Stimulated activated naive B cell treated with anti-CD40 and anti-IgM and Interleukin-4, amounts not matched to agents 10 μg/mL and 1 μg/mL and 100 μg/mL, for 72 hours (primary cell): Measurements from ENCODE around the gene PDIA5.

Source experiments
- ATAC-seq, 2 donors: fragments of 150-1000 bp; cut with Tn5 transposase; replicated peaks; 2 replicates each; pipeline ENCODE4 v1.10.0; 2021; ENCODE audit warnings: moderate library complexity in 1 of 2
- DNase-seq: peaks from one replicate; pipeline ENCODE4 v3.0.0; 2021
- H3K27ac Mint-ChIP-seq: one replicate; pipeline ENCODE4 v1.8.0; 2022; ENCODE audit warnings: mild to moderate bottlenecking, mixed read lengths
- H3K27me3 Mint-ChIP-seq, 2 donors: one replicate each; pipeline ENCODE4 v1.8.0; 2022; ENCODE audit warnings: mixed read lengths in 2 of 2
- H3K36me3 Mint-ChIP-seq, 2 donors: one replicate each; pipeline ENCODE4 v1.8.0; 2022; ENCODE audit warnings: mixed read lengths in 2 of 2, mild to moderate bottlenecking in 1 of 2
- H3K4me1 Mint-ChIP-seq, 2 donors: one replicate each; pipeline ENCODE4 v1.8.0; 2022; ENCODE audit warnings: mixed read lengths in 2 of 2, mild to moderate bottlenecking in 1 of 2
- H3K4me3 Mint-ChIP-seq, 2 donors: one replicate each; pipeline ENCODE4 v1.8.0; 2022; ENCODE audit warnings: mild to moderate bottlenecking in 2 of 2, mixed read lengths in 2 of 2, moderate library complexity in 1 of 2
- H3K9me3 Mint-ChIP-seq, 2 donors: one replicate each; pipeline ENCODE4 v1.8.0; 2022; ENCODE audit warnings: mixed read lengths in 2 of 2, mild to moderate bottlenecking in 1 of 2

PDIA5 gene

DNA sequence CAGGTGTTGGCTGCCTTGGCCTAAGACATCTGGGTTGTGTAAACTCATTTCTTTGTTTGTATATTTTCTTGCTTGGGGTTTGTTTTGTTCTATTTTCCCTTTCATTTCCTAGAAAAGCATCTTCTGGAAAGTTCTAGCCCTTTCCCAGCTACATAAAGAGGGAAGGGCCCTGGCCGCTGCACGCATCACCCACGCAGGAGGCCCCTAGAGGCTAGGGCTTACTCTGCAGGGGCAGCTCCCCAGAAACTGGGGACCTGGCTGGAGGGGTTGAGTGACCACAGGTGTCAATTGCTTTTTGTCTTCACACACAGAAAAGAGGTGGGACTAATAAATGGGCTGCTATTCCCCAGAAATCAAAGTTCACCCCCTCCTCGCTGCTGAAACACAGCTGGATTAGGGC lies 52.6 kb downstream of the PDIA5 start:
- DNase-seq (no peak), ATAC-seq (no peak)
- H3K4me3 Mint-ChIP-seq: no peak overlapping the region
- H3K9me3 Mint-ChIP-seq: no peaks in the 10 kb centered on the region
- H3K4me1 Mint-ChIP-seq: peaks cover 0 to 2% of the 10 kb centered on the region in 2 donors
- H3K27me3 Mint-ChIP-seq: no peaks in the 10 kb centered on the region
- H3K27ac Mint-ChIP-seq: no peak overlapping the region
- peaks cover 65 to 87% of the 10 kb centered on the region in 2 donors for H3K36me3 Mint-ChIP-seq

DNA sequence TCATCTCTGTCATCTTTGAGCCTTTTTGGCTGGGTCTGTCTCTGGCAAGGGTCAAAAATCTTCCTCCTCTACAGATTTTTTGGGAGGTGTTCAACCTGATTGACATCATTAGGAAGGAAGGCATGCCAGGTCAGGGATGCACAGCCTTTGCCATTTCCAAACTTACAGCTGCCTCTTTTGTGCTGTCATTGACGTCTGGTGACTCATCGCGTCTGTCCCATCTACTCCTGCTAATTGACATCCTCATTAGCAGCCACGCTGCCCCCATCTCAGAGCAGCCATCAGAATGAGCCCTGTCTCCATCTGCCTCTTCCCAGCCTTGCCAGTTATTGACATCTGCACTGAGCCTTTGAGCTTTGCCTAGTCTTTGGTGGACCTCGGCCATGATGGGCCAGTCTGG lies 53.0 kb downstream of the PDIA5 start:
- no peak overlapping the region for H3K27ac Mint-ChIP-seq
- no peaks in the 10 kb centered on the region for H3K4me1 Mint-ChIP-seq
- ATAC-seq (no peak), DNase-seq (no peak)
- H3K9me3 Mint-ChIP-seq: no peaks in the 10 kb centered on the region
- H3K4me3 Mint-ChIP-seq: no peak overlapping the region
- H3K36me3 Mint-ChIP-seq: peaks cover 67 to 84% of the 10 kb centered on the region in 2 donors
- H3K27me3 Mint-ChIP-seq: no peaks in the 10 kb centered on the region

DNA sequence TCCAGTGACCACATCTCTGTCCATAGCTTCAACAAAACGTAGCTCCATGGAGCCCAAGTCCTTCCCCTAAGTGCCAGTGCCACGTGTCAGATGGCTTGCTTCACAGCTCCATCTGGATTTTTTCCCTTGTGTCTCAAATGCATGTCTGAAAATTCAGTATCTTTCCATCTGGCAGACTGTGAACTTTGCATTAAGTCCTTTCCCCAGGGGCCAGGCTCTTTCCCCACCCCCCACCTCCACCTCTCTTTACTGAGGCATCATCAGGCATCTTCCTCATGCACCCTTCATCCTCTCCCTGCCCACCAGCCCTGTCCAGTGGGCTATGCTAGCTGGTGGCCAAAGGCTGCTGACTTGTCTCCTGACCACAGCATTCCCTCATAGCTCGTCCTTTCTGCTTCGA lies 53.7 kb downstream of the PDIA5 start:
- H3K27ac Mint-ChIP-seq: no peak overlapping the region
- DNase-seq (no peak), ATAC-seq (no peak)
- no peaks in the 10 kb centered on the region for H3K4me1 Mint-ChIP-seq
- no peaks in the 10 kb centered on the region for H3K9me3 Mint-ChIP-seq
- H3K27me3 Mint-ChIP-seq: no peaks in the 10 kb centered on the region
- peaks cover 72 to 84% of the 10 kb centered on the region in 2 donors for H3K36me3 Mint-ChIP-seq
- no peak overlapping the region for H3K4me3 Mint-ChIP-seq

DNA sequence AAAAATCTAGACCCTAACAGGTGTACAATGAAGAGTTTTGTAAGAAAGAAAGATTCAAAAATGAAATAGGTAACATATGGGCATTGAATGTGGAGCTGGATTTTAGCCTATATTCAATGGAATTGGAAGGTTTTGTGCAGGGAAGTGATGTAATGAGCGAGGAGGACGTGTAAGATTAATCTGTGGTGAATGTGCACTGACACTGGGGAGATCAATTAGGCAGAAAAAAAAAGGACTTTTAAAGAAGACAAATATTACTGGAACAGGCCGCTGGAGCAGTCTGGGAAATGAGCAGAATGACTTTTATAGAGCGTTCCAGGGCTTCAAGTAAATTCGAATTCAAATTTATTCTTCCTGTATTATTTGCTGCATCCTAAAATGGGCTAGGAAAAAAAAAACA lies 55.2 kb downstream of the PDIA5 start:
- Mint-ChIP-seq H3K9me3 (no peaks in the 10 kb centered on the region), H3K4me1 (no peaks in the 10 kb centered on the region), H3K27ac (no peak overlapping the region), H3K27me3 (no peaks in the 10 kb centered on the region), H3K4me3 (no peak overlapping the region), H3K36me3 (peaks cover 65 to 83% of the 10 kb centered on the region in 2 donors)
- ATAC-seq (no peak), DNase-seq (no peak)

DNA sequence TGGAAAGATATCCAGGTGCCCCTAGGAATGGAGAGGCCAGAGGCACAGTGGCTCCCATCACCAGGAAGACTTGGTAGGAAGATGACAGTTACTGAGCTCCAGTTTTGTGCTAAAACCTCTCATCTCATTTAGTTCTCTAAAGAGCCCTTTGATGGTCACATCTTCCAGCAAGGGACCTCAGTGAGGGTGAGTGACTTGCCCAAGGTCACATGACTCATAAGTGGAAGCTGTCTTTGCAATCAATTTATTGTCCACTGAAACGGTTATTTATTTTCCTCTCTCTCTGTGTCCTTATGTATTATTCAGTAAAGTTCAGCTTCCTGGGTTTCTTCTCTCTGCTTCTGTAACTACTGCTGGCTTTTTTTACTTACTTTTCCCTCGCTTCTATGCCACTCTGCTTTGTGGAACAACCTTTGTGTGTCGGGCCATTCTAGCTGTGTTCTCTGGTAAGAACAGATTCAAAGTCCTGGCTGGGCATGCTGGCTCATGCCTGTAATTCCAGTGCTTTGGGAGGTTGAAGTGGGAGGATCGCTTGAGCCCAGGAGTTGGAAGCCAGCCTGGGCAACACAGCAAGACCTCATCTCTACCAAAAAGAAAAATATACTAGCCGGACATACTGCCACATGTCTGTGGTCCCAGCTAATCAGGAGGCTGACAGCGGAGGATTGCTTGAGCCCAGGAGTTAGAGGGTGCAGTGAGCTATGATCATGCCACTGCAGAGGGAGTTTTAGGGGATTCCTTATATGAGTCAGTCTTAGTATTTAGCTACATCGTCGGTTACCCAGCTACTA lies 55.9 kb downstream of the PDIA5 start:
- no peak for ATAC-seq

DNA sequence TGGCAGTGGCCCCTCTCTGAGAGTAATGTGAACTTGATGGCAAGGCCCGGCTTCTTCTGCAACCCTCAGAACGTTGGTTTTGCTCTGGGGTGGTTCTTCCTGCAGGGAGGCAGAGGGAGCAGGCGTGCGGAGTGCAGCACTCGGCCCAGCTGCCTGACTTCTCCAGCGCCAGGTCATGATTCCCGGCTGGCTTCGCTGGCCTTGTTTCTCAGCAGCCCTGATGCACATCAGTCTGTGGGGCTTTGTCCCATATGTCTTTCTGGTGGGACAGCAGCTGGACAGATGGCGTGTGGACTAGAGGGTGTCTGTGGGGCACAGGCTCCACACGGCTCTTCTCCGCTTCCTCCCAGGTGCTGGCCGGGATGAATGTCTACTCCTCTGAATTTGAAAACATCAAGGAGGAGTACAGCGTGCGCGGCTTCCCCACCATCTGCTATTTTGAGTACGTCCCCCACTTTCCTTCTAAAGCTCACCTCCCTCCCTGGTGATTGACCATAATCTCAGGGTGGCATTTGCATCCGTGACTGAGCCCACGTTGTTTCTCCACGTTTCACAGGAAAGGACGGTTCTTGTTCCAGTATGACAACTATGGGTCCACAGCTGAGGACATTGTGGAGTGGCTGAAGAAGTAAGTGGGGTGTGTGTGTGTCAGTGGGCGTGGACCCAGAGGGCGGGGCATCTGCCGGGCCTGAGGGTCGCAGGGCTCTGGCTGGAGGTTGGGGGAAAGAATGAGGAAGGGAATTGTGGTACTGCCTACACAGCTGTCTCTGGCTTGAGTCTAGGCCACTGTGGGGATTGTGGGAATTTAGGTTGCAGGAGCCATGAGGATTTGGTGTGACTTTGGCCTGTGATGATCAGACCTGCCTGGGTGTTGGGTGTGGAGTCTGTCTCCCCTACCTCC lies 57.1 kb downstream of the PDIA5 start:
- Mint-ChIP-seq H3K27ac (no peak overlapping the region), H3K4me1 (peaks cover 0 to 1% of the 10 kb centered on the region in 2 donors), H3K27me3 (no peaks in the 10 kb centered on the region), H3K9me3 (no peaks in the 10 kb centered on the region), H3K4me3 (no peak overlapping the region), H3K36me3 (peaks cover 63 to 79% of the 10 kb centered on the region in 2 donors)
- DNase-seq: no peak
- ATAC-seq: no peak

More for the DNA sequence above, 55.9 kb downstream of the PDIA5 start:
- Mint-ChIP-seq H3K4me1 (no peaks in the 10 kb centered on the region), H3K27ac (no peak overlapping the region), H3K4me3 (no peak overlapping the region), H3K27me3 (no peaks in the 10 kb centered on the region), H3K9me3 (no peaks in the 10 kb centered on the region), H3K36me3 (peaks cover 61 to 82% of the 10 kb centered on the region in 2 donors)
- DNase-seq: no peak

DNA sequence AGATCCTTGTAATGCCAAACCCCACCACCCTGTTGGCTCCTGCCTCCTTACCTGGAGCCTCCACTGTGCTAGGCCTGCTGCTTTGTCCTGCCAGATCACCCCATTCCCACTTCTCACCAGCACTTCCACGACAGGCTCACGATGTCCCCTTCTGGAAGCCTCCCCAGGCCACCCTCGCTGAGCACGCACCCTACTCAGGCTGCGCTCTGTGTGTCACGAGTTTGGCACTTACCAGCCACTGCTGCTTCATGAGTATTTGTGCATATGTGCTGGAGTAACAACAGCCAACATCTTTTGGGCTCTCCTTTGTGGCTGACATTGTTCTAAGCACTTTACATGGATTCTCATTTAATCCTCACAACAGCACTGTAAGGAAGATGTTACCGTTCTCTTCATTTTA lies 58.1 kb downstream of the PDIA5 start:
- Mint-ChIP-seq H3K4me1 (peaks cover 0 to 5% of the 10 kb centered on the region in 2 donors), H3K36me3 (peaks cover 61 to 82% of the 10 kb centered on the region in 2 donors), H3K4me3 (no peak overlapping the region), H3K9me3 (no peaks in the 10 kb centered on the region), H3K27ac (no peak overlapping the region), H3K27me3 (no peaks in the 10 kb centered on the region)
- no peak for DNase-seq
- no peak for ATAC-seq

DNA sequence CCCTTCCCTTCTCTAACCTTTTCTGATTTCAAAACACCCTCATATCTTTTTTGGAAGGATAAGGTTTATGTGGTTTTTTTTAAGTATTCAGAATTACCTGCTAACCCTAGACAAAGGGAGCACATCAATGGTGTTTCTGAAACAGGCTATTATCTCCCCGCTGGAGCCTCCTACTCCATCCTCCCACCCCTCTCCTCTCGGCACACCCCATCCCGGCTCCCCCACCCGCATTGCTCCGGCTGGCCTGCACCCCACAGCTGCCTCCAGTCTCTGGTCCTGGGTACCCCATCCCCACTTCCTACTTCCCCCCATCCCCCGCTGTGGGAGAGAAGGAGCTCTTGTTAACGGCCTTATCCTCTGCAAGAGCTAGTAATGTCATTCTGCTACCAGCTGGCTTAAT lies 59.2 kb downstream of the PDIA5 start:
- Mint-ChIP-seq H3K9me3 (no peaks in the 10 kb centered on the region), H3K4me1 (peaks cover 0 to 5% of the 10 kb centered on the region in 2 donors), H3K27ac (no peak overlapping the region), H3K4me3 (no peak overlapping the region), H3K36me3 (peaks cover 56 to 79% of the 10 kb centered on the region in 2 donors), H3K27me3 (no peaks in the 10 kb centered on the region)
- no peak for ATAC-seq
- DNase-seq: no peak

DNA sequence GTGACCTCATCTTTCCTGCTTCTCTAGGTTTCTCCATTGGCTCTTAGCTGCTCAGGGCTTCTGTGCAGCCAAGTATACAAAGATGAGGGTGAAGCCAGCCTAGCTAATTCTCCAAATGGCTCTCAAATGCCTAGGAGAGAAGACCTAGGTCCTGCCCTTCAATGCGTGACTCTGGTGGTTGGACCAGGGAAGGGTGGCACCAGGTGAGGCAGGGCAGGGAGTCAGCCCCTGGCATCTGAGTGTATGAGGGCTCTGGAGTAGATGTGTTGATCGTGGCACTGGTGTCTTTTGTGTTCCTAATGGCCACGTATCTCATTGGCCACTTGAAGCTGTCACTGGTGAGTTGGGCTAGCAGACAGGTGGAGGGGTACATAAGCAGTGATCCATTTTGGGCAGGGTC lies 59.8 kb downstream of the PDIA5 start:
- ATAC-seq (no peak), DNase-seq (no peak)
- no peaks in the 10 kb centered on the region for H3K9me3 Mint-ChIP-seq
- H3K36me3 Mint-ChIP-seq: peaks cover 55 to 76% of the 10 kb centered on the region in 2 donors
- no peaks in the 10 kb centered on the region for H3K27me3 Mint-ChIP-seq
- H3K27ac Mint-ChIP-seq: no peak overlapping the region
- no peak overlapping the region for H3K4me3 Mint-ChIP-seq
- H3K4me1 Mint-ChIP-seq: peaks cover 0 to 5% of the 10 kb centered on the region in 2 donors

DNA sequence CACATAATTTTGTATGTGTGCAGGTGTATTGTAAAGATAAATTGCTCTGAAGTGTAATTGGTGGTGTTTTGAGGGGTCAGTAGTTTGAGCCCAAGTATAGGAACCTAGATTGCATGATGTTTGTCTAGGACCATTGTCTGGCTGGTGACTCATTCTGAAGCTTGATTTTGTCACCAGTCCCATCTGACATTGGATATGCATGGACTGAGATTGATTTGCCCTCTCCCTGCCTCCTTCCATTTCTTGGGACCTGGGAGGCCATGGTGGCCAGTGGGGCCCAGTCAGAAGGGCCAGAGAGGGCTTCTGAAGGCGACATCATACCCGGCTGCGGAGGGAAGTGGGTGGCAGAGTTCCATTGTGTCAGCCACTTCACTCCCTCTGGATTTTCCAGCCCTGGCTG lies 62.3 kb downstream of the PDIA5 start:
- H3K27me3 Mint-ChIP-seq: no peaks in the 10 kb centered on the region
- H3K4me1 Mint-ChIP-seq: peaks cover 0 to 5% of the 10 kb centered on the region in 2 donors
- no peak for DNase-seq
- ATAC-seq: no peak
- no peaks in the 10 kb centered on the region for H3K9me3 Mint-ChIP-seq
- H3K27ac Mint-ChIP-seq: no peak overlapping the region
- H3K36me3 Mint-ChIP-seq: peaks cover 49 to 69% of the 10 kb centered on the region in 2 donors
- H3K4me3 Mint-ChIP-seq: no peak overlapping the region

DNA sequence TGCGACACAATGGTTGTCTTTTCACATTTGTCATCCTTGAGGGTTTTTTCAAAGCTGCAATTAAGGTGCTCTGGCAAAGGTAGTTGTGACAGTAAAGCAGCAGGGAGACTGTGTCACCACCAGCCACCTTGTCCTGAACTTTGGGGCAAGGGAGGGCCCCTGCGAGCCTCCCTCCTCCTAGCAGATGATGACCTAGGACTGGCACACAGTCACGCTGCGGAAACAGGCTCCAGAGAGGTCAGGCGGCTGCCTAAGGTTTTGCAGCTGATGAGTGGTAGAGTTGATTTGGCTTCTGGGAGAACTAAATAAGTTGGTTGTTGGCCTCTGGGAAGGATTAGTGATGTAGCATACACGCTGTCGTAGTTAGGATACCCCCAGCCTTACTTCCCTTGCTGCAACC lies 62.7 kb downstream of the PDIA5 start:
- Mint-ChIP-seq H3K4me3 (no peak overlapping the region), H3K36me3 (peaks cover 48 to 69% of the 10 kb centered on the region in 2 donors)

DNA sequence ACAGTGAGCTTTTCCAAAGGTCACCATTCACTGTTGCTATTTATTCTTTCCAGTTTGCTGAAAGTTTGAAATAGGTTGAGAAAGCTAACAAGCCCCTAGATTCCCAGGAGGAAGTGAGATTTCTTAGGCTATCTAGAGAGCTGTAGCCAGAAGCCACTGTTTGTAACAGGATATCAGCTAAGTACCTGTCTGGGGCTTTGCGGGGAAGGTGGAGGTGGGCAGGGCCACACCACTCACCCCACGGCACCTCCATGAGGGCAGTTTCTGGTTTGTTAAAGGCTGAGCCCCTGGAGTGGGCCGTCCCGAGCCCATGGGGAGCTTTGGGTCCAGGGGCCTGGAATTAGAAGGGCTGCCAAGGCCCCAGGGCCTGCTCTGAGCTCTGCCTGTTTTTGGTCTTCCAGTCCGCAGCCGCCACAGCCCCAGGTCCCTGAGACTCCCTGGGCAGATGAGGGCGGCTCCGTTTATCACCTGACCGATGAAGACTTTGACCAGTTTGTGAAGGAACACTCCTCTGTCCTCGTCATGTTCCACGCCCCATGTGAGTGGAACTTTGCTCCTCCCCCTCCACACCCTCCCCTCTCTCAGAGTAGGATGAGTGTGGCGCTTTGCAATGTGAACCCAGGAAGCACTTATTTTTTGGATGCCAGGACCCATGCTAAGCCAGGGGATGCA lies 63.4 kb downstream of the PDIA5 start:
- Mint-ChIP-seq H3K36me3 (peaks cover 46 to 70% of the 10 kb centered on the region in 2 donors), H3K27me3 (no peaks in the 10 kb centered on the region), H3K4me1 (peaks cover 0 to 5% of the 10 kb centered on the region in 2 donors), H3K4me3 (no peak overlapping the region), H3K27ac (no peak overlapping the region), H3K9me3 (no peaks in the 10 kb centered on the region)
- DNase-seq (no peak), ATAC-seq (no peak)

More for the DNA sequence above, 62.7 kb downstream of the PDIA5 start:
- peaks cover 0 to 5% of the 10 kb centered on the region in 2 donors for H3K4me1 Mint-ChIP-seq
- no peak for ATAC-seq
- no peaks in the 10 kb centered on the region for H3K9me3 Mint-ChIP-seq
- H3K27ac Mint-ChIP-seq: no peak overlapping the region
- no peak for DNase-seq
- H3K27me3 Mint-ChIP-seq: no peaks in the 10 kb centered on the region

DNA sequence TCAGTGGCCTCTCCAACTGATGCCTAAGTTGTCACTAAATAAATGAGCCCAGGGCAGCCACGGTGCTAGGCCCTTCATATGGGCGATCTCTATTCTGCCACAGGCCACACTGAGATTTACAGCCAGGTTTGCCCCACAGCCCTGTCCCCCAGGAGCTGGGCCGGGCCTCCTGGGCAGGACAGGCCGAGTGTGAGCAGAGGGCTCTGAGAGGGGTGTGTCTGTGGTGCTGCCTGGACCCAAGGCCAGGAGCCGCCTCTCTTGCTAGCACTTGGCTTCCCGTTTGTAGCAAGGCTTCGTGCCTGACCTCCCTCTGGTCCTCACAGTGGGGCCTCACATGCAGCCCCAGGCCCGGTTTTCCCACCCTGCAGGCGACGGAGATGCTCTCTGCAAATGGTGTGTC lies 67.8 kb downstream of the PDIA5 start:
- Mint-ChIP-seq H3K36me3 (peaks cover 31 to 52% of the 10 kb centered on the region in 2 donors), H3K4me3 (no peak overlapping the region), H3K27me3 (no peaks in the 10 kb centered on the region), H3K4me1 (no peaks in the 10 kb centered on the region), H3K9me3 (no peaks in the 10 kb centered on the region), H3K27ac (no peak overlapping the region)
- ATAC-seq (no peak), DNase-seq (no peak)

DNA sequence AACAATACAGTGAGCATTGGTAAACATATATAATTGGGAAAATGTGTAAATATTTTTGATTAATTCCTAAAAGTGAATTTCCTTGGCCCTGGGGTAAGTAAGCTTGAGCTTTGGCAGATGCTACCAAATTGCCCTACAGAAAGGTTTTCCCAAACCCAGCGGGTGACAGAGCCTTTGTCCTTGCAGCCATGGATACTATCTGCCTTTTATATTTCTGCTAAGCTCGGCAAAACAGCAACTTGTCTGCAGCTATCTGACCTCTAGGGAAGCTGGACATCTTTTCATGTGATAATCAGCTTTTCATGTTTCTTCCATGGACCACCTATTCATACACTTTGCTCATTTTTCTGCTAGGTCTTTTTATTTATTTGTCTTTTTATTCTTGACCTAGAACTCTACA lies 70.2 kb downstream of the PDIA5 start:
- no peaks in the 10 kb centered on the region for H3K9me3 Mint-ChIP-seq
- H3K27me3 Mint-ChIP-seq: no peaks in the 10 kb centered on the region
- DNase-seq (no peak), ATAC-seq (no peak)
- H3K27ac Mint-ChIP-seq: no peak overlapping the region
- H3K4me3 Mint-ChIP-seq: no peak overlapping the region
- H3K36me3 Mint-ChIP-seq: peaks cover 32 to 55% of the 10 kb centered on the region in 2 donors
- H3K4me1 Mint-ChIP-seq: no peaks in the 10 kb centered on the region
